H9 (cell line): ENCODE measurements around the gene DLG2. TPM values are rescaled to one million over a fixed set of nuclear protein-coding genes. Genes with fewer than 3 reads are reported as not detected.

ENCODE experiments used
- DNase-seq: peaks from one replicate; pipeline ENCODE4 v3.0.0-alpha.2; 2017
- H2AFZ ChIP-seq: one replicate; pipeline ENCODE4 v1.6.1; 2013; ENCODE audit warnings: mild to moderate bottlenecking, low read length, control low read depth, moderate library complexity
- H2AK5ac ChIP-seq: 2 replicates; pipeline ENCODE4 v1.6.1; 2013; ENCODE audit warnings: low read length, control low read depth, mixed read lengths; ENCODE audit not compliant: insufficient read length
- H2BK120ac ChIP-seq: one replicate; pipeline ENCODE4 v1.6.1; 2013; ENCODE audit warnings: low read depth, mild to moderate bottlenecking, low read length, control low read depth, inconsistent platforms; ENCODE audit not compliant: poor library complexity, severe bottlenecking
- H2BK12ac ChIP-seq: 2 replicates; pipeline ENCODE4 v1.6.1; 2013; ENCODE audit warnings: low read length, control low read depth, mixed read lengths, low read depth; ENCODE audit not compliant: insufficient read length
- H2BK15ac ChIP-seq: 2 replicates; pipeline ENCODE4 v1.6.1; 2013; ENCODE audit warnings: low read depth, low read length, control low read depth
- H2BK20ac ChIP-seq: one replicate; pipeline ENCODE4 v1.6.1; 2013; ENCODE audit warnings: low read depth, mild to moderate bottlenecking, low read length, control low read depth, inconsistent platforms; ENCODE audit not compliant: poor library complexity, severe bottlenecking
- H2BK5ac ChIP-seq: 2 replicates; pipeline ENCODE4 v1.6.1; 2013; ENCODE audit warnings: low read length, control low read depth, mixed read lengths; ENCODE audit not compliant: insufficient read length
- H3K14ac ChIP-seq: 2 replicates; pipeline ENCODE4 v1.6.1; 2013; ENCODE audit warnings: low read length, control low read depth; ENCODE audit not compliant: insufficient read depth
- H3K18ac ChIP-seq: 2 replicates; pipeline ENCODE4 v1.6.1; 2013; ENCODE audit warnings: low read depth, mild to moderate bottlenecking, mixed read lengths, low read length, control low read depth; ENCODE audit not compliant: insufficient read length
- H3K23ac ChIP-seq: 2 replicates; pipeline ENCODE4 v1.6.1; 2013; ENCODE audit warnings: low read length, control low read depth, mixed read lengths, low read depth; ENCODE audit not compliant: insufficient read length
- H3K23me2 ChIP-seq: 2 replicates; pipeline ENCODE4 v1.6.1; 2013; ENCODE audit warnings: low read depth, mild to moderate bottlenecking, mixed read lengths, low read length, control low read depth; ENCODE audit not compliant: insufficient read length, poor library complexity, severe bottlenecking
- H3K27ac ChIP-seq: 2 replicates; pipeline ENCODE4 v1.5.1; 2013; ENCODE audit warnings: low read length, control low read depth, mixed read lengths, low read depth; ENCODE audit not compliant: insufficient read length
- H3K27me3 ChIP-seq: 2 replicates; pipeline ENCODE4 v1.6.1; 2013; ENCODE audit warnings: low read length, control low read depth, inconsistent platforms; ENCODE audit not compliant: insufficient read depth
- H3K4ac ChIP-seq: 2 replicates; pipeline ENCODE4 v1.6.1; 2013; ENCODE audit warnings: low read depth, mild to moderate bottlenecking, control low read depth, inconsistent platforms, low read length, moderate library complexity
- H3K4me1 ChIP-seq: 2 replicates; pipeline ENCODE4 v1.6.1; 2013; ENCODE audit warnings: low read length, control low read depth, inconsistent platforms; ENCODE audit not compliant: insufficient read depth
- H3K4me2 ChIP-seq: 2 replicates; pipeline ENCODE4 v1.6.1; 2013; ENCODE audit warnings: low read length, control low read depth, mixed read lengths; ENCODE audit not compliant: insufficient read length, insufficient read depth
- H3K56ac ChIP-seq: 2 replicates; pipeline ENCODE4 v1.6.1; 2013; ENCODE audit warnings: low read depth, mild to moderate bottlenecking, mixed read lengths, low read length, control low read depth; ENCODE audit not compliant: insufficient read length
- H3K79me1 ChIP-seq: 2 replicates; pipeline ENCODE4 v1.6.1; 2013; ENCODE audit warnings: low read depth, mild to moderate bottlenecking, moderate library complexity, low read length, control low read depth, inconsistent platforms; ENCODE audit not compliant: insufficient read depth, poor library complexity, severe bottlenecking
- H3K79me2 ChIP-seq: 2 replicates; pipeline ENCODE4 v1.6.1; 2013; ENCODE audit warnings: low read length, control low read depth, inconsistent platforms; ENCODE audit not compliant: insufficient read depth
- H3K9ac ChIP-seq: 2 replicates; pipeline ENCODE4 v1.6.1; 2013; ENCODE audit warnings: low read length, control low read depth, mixed read lengths; ENCODE audit not compliant: insufficient read length; ENCODE audit errors: extremely low read depth
- H3K9me3 ChIP-seq: one replicate; pipeline ENCODE4 v1.6.1; 2013; ENCODE audit warnings: low read depth, low read length, inconsistent platforms; ENCODE audit not compliant: control insufficient read depth
- H3T11ph ChIP-seq: one replicate; pipeline ENCODE4 v1.6.1; 2013; ENCODE audit warnings: mild to moderate bottlenecking, low read length, control low read depth, inconsistent platforms
- H4K20me1 ChIP-seq: one replicate; pipeline ENCODE4 v1.6.1; 2013; ENCODE audit not compliant: control insufficient read depth, insufficient read length, insufficient read depth
- H4K5ac ChIP-seq: 2 replicates; pipeline ENCODE4 v1.6.1; 2013; ENCODE audit warnings: low read depth, mild to moderate bottlenecking, mixed read lengths, low read length, control low read depth; ENCODE audit not compliant: insufficient read length
- H4K8ac ChIP-seq: replicated peaks from 2 replicates; pipeline ENCODE4 v1.6.1; 2013; ENCODE audit warnings: low read length, control low read depth, mixed read lengths, low read depth; ENCODE audit not compliant: insufficient read length
- H4K91ac ChIP-seq: 2 replicates; pipeline ENCODE4 v1.6.1; 2013; ENCODE audit warnings: low read depth, mild to moderate bottlenecking, moderate library complexity, mixed read lengths, low read length, control low read depth; ENCODE audit not compliant: insufficient read length
- H3K27ac Mint-ChIP-seq, 3 experiments: 2 replicates in 2 of 3; 3 replicates in 1 of 3; pipeline ENCODE4 v1.8.0; 2020 to 2021; ENCODE audit warnings: mixed read lengths in 3 of 3, mild to moderate bottlenecking in 1 of 3, moderate library complexity in 1 of 3
- H3K27me3 Mint-ChIP-seq: 2 replicates; pipeline ENCODE4 v1.8.0; 2021; ENCODE audit warnings: low read depth, mild to moderate bottlenecking, moderate library complexity, mixed read lengths
- H3K36me3 Mint-ChIP-seq, 3 experiments: 2 replicates in 2 of 3; 3 replicates in 1 of 3; pipeline ENCODE4 v1.8.0; 2020 to 2021; ENCODE audit warnings: low read depth in 3 of 3, mixed read lengths in 3 of 3; ENCODE audit not compliant: insufficient read depth in 1 of 3
- H3K4me1 Mint-ChIP-seq, 2 experiments: 2 replicates each; pipeline ENCODE4 v1.8.0; 2020; ENCODE audit warnings: mixed read lengths in 2 of 2
- H3K4me3 Mint-ChIP-seq, 2 experiments: 2 replicates in 1 of 2; 3 replicates in 1 of 2; pipeline ENCODE4 v1.8.0; 2020 to 2021; ENCODE audit warnings: mild to moderate bottlenecking in 2 of 2, mixed read lengths in 2 of 2, moderate library complexity in 1 of 2
- H3K9me3 Mint-ChIP-seq, 2 experiments: 2 replicates in 1 of 2; 3 replicates in 1 of 2; pipeline ENCODE4 v1.8.0; 2020; ENCODE audit warnings: mild to moderate bottlenecking in 2 of 2, mixed read lengths in 2 of 2, moderate library complexity in 1 of 2
- CTCF ChIP-seq: fragments of 200-600 bp; sonication (generic); conservative IDR thresholded peaks from 3 replicates; pipeline ENCODE4 v1.8.0; 2021; ENCODE audit warnings: antibody characterized with exemption, mild to moderate bottlenecking
- WGBS: extraction: QIAGEN DNeasy Blood & Tissue Kit; methylation state at CpG from one replicate; pipeline ENCODE4 v1.1.7; 2013; ENCODE audit warnings: missing lambda C conversion rate, low lambda C conversion rate, mixed read lengths; ENCODE audit not compliant: insufficient read length; ENCODE audit errors: extremely low coverage; 5-methylcytosine and 5-hydroxymethylcytosine counted together
- total RNA-seq: library from RNA; stranded (reverse); gene quantifications from 2 replicates; pipeline ENCODE4 v1.2.1, GENCODE V29; 2021

The DLG2 gene
- total RNA-seq, 1 experiment from 2014 or later = 8.0 TPM

DNA sequence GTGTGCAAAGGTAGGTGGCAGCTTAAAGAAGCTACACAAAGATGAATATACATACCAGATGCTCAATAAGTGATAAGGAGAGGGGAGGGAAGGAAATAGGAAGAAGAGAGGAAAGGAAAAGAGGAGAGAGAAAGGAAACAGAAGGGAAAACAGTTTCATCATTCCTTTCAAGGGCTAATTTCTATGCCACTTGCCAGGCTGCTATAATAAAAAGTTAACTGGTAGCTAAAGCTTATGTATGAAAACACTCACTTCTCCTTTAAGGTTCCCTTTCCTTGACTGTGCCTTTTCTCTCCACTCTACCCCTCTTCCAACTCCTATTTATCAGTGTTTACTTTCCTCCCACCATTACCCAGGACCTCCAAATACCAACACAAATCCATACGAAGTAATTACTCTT is 347.9 kb downstream of the DLG2 start:
- H3K56ac ChIP-seq = no peak overlapping the region

More for the DNA sequence above, 347.9 kb downstream of the DLG2 start:
- Histone ChIP-seq H2BK12ac (no peak overlapping the region), H2BK20ac (no peak overlapping the region), H3K4me2 (no peak overlapping the region), H2BK120ac (no peak overlapping the region), H3K79me1 (no peaks in the 10 kb centered on the region), H4K5ac (no peak overlapping the region), H2BK15ac (no peak overlapping the region), H3T11ph (no peak overlapping the region), H4K91ac (no peak overlapping the region), H2AFZ (no peak overlapping the region), H3K23ac (no peak overlapping the region), H3K23me2 (no peaks in the 10 kb centered on the region), H3K27me3 (no peaks in the 10 kb centered on the region), H2BK5ac (no peak overlapping the region), H3K4me1 (no peaks in the 10 kb centered on the region), H3K4ac (no peak overlapping the region), H3K14ac (no peak overlapping the region), H4K8ac (no peak overlapping the region), H4K20me1 (no peaks in the 10 kb centered on the region), H2AK5ac (no peak overlapping the region), H3K79me2 (no peaks in the 10 kb centered on the region), H3K18ac (no peak overlapping the region), H3K9ac (no peak overlapping the region), H3K27ac (no peak overlapping the region), H3K9me3 (no peaks in the 10 kb centered on the region)
- no peak for DNase-seq
- H3K9me3 Mint-ChIP-seq = peaks cover 4% of the 10 kb centered on the region in 2 experiments; a peak in 3 of 5 replicates
- peaks cover 0 to 4% (median 2%) of the 10 kb centered on the region in 3 experiments; a peak in 3 of 7 replicates for H3K36me3 Mint-ChIP-seq
- H3K27ac Mint-ChIP-seq = peak overlapping the region; percentile 5 to 12 (median 5); a peak in 2 of 7 replicates
- H3K4me1 Mint-ChIP-seq = peaks cover 13 to 18% of the 10 kb centered on the region in 2 experiments
- no peaks in the 10 kb centered on the region for H3K27me3 Mint-ChIP-seq
- TF ChIP-seq CTCF = no peak
- 100% methylated on average over 1 of the region's 1 CpG for WGBS
- H3K4me3 Mint-ChIP-seq = no peak overlapping the region
